NCI-H82 treated with DMSO at 0.1 percent for 48 hours (cell line): ENCODE data around the gene SPINK5.
A peak's percentile ranks its signal among the peaks of the same experiment; 100 is the strongest.

Experiments used
- DNase-seq: peaks from one replicate; lab custom pipeline; 2025; ENCODE audit not compliant: unreplicated experiment; lab: John Stamatoyannopoulos, UW

SPINK5 gene

DNA sequence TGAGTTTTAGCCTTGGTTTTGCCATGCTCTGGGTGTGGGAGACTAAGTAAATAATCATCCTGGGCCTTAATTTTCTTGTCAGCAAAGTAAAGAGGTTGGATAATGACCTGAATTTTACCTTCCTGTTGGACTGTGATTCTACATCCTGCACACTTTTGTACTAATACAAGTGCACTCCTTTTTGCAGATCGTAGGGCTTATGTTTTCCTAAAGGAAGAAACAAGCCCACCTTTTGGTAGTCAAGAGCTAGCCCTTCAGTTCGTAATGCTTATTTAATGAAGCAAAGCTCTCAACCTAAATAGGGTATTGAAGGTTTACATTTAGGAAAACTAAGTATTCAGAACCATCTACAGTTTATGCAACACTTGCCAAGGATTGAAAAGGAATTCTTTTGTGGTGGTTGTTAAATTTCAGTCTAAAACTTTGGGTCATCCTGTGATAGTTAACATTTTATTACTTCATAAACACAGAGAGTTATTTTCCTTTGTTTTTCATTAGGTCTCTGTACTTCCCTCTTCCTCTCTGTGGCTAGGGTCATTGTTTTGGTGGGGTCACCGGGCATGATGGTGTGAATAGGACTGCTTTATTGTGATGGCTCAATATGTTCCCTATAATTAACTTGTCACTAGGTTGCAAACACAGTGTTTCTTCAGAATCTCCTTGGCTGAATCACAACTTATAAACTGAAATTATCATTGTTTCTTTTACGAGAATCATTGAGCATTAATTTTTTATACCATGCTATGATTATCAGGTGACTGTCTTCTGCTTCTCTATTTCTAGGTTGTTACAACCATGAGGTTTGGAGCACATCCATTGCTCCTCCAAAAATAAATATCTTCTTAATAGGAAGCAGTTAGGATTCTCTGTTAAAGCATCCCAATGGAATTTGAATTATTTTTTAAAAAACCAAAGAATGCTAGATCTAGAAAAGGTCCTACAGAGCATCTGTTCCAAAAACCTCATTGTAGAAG, 28.5 kb downstream of the SPINK5 start:
- no peak for DNase-seq

DNA sequence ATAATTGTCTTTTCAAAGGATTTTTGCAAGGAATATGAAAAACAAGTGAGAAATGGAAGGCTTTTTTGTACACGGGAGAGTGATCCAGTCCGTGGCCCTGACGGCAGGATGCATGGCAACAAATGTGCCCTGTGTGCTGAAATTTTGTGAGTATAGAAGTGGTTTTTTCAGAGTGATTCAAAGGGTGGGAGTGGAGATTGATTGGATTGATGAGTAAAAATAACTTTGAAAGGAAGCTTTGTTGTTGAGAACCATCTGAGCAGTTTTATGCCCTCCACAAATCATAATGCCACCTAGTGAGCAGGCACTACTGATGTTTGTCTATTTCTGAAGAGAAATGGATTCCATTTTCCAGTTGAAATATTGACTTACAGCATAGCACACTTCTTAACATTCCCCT, 30.6 kb downstream of the SPINK5 start:
- DNase-seq: no peak

DNA sequence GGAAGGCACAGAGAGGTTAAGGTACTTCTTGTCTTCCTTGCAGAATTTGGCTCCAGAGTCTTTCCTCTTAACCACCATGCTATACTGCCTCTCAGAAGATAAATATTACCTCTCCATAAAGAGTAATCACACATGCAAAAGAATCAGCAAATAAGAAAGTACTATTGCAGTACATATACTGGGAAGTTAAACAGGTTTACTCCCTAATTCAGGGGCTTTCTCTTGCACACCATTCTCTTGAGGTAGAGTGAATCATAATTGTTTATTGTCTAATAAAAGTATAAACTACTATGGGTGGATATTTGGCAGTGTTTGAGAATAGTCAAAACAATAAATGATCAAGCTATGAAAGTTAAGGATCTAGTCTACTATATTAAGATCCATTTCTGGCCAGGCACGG, 40.4 kb downstream of the SPINK5 start:
- DNase-seq: no peak

DNA sequence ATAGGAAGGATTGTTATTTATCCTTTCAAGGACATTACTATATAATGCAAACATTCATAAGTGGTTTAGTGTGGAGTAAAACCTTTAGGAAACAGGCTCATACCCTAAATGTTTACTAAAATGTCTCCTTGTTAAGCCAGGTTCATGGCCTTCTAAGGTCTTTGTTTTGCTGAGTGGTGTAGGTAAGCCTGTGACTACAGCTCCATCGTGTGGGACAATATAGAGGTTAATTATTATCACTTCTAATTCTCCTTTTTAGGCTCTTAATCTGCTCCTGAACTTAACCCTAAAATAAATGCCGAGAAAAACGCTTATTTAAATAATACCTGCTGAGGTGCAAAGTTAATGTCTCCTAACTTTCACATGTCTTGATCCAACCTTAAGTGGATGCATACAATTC, 43.8 kb downstream of the SPINK5 start:
- DNase-seq: peak; percentile 17

DNA sequence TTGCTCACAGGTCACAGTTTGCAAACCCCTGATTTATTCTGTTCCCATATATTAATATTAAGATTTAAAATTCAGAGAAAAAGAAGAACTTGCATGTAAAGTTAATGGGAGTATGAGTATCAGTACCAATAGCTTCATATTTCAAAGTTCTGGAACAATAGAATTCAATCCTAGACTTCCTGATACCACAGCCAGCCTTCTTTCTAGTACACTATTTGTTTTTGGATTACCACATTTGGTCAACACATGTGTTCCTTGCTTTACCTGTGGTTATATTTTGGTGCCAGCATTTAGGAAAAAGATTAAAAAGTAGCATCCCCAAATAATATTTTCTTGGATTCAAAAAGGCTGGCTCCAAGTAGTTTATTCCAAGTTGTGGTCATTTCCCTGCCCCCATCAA, 49.5 kb downstream of the SPINK5 start:
- no peak for DNase-seq

DNA sequence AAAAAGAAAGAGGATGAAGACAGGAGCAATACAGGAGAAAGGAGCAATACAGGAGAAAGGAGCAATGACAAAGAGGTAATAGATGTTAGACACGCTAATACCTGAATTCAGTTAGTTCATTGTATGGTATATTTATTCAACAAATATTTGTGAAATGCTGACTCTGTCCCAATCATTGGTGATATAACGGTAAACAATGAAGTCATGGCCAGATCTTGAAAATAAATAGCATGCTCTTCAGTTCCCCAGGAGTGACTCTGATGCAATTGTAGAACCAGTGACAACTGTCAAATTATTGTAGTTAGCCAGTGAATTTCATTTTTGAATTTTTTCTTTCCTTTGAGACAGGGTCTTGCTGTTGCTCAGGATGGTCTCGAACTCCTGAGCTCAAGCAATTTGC, 56.5 kb downstream of the SPINK5 start:
- DNase-seq: no peak

DNA sequence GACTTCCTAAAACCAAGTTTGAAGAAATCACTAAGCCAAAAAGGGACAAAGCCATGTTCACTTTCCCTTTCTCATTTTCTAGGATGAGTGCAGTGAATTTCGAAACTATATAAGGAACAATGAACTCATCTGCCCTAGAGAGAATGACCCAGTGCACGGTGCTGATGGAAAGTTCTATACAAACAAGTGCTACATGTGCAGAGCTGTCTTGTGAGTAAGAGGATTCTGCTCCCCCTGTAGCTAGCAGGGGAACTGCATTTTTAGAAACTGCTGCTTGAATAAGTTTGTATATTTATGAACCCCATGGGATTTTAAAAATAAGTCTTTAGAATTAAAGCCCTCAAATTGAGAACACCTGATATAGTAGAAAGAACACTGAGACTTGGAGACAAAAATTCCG, 61.9 kb downstream of the SPINK5 start:
- no peak for DNase-seq

DNA sequence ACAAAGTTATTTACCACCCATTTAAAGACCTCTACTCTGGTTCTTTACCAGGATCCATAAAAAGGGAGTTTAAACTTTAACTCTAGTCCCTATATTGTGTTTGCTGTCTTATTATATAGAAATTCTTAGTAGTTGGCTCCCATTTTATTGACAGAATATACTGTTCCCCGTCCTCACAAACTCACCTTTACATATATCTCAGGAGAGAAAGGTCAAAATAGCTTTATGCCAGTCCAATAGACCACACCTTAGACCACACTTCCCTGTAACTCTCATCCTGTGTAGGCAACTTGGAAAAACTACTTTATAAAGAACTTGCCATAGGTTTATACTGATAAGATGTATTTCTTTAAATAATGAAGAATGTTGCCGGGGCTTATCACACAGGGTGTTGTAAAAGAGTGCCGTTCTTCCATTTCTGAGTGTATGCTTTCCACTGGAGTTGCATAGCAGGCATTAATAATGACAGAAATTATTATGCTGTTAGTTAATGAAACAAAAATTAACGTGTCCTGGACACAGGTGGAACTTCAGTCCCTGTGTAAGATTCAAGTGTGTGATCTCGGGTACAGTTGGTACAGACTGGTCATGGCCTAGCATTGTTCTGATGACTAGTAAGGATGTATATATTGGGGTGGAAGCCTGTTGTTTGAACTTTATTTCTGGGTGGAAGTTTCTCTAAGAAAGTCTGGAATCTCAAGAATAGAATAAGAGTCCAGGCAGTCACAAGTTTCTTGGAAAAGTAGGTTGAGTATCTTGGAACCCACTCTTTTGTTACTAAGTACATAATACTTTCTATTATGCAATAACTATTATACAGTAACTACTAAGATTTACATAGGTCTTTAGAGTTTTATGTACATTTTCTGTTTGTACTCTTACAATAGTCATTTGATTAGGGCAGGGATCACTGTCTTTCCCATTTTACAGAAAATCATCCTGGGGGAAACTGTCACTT, 71.6 kb downstream of the SPINK5 start:
- no peak for DNase-seq

DNA sequence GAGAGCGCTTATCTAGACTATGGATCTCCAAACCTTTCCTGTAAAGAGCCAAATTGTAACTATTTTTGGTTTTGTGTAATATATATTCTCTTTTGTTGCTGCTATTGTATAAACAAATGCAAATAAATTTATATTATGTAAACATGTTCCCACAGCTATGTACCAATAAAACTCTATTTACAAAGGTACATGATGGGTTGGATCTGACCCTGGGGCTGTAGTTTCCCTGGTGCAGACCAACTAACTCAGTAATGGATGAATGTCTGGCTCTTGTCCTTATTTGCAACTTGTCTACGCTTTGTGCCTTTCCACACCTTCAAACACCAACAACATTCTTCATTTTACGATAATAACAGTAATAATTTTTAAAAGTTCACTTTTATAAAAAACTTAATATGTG, 77.1 kb downstream of the SPINK5 start:
- DNase-seq: no peak

DNA sequence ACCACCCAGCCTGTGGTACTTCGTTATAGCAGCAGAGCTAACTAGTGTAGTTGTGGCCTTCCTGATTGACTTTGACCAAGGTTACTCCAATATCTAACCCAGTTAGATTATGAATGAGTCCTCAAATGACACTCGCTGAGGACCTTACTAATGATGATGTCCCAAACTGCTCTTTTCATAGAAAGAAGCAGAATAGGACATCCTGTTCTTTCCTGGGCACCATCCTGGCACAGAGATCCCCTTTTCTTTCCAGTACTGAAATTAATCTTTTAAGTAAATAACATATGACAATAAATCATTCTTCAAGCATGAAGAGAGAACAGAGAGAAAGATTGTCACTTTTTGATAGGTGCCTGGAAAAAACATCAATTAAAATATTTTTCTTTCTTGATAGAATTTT, 77.9 kb downstream of the SPINK5 start:
- DNase-seq: no peak

DNA sequence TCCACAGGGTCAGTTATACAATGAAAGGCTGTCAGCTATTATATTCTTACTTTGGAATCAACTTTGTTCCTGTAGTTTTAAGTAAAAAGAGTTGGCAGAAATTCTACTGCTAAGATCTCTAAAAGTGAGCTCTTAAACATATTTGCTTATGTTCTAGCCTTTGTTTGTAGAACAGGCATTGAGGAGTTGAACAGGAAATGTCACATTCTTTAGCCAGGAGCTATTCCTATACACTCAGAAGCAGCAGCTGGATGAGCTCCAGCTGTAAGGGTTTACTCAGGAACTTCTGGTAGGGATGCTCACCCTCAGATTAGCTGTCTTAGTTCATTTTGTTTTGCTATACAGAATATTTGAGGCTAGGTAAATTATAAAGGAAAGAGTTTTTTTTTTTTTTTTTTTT, 82.1 kb downstream of the SPINK5 start:
- DNase-seq: no peak

DNA sequence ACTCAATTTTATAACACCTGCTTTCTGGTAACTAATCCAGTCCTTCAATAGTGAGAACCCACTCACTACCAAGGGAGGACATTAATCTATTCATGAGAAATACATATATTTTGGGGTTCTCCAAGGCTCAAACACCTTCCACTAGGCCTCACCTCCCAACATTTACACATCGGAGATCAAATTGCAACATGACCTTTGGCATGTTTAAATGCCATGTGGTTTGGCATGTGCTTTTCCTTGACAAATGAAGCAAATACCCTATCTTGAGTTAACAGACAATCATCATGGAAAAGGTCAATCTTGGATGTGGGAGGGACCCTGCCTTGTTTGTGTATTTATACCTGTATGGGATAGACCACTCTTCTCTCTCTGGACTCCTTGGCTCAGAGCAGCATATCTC, 82.7 kb downstream of the SPINK5 start:
- no peak for DNase-seq

DNA sequence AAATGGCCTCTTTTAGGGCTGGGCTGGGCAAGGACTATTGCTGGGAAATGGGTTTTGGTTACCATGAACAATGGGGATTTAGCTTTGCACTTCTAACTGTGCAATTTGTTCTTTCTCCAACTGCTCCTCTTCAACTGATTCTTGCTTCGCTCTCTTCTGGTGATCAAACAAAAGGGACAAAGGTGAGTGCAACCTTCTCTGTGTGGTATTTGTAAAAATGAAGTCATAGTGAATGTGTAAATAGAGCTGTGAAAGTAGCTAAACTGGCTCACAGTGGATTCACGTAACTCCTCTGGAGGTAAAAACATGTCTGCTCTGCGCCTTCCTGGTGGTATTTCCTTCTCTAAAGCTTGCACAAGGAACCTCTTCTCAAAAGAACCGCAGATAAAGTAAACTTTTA, 83.6 kb downstream of the SPINK5 start:
- DNase-seq: no peak

DNA sequence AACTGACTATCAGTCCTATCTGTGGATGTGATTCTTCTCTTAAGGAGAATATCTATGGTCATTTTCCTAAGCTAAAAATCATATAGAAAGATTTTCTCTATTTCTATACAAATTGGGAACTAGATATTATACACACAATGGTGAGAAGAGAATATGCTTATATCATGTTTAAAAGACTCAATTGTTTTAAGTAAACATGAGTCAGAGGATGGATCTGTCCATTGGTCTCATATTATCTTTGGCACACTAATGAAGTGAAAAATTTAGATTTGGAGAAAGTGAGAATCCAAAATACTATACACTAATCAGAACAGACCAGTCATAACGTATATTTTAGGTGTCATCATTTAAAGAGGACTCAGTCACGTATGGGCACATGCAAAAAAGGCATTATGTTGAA, 88.1 kb downstream of the SPINK5 start:
- DNase-seq: no peak

DNA sequence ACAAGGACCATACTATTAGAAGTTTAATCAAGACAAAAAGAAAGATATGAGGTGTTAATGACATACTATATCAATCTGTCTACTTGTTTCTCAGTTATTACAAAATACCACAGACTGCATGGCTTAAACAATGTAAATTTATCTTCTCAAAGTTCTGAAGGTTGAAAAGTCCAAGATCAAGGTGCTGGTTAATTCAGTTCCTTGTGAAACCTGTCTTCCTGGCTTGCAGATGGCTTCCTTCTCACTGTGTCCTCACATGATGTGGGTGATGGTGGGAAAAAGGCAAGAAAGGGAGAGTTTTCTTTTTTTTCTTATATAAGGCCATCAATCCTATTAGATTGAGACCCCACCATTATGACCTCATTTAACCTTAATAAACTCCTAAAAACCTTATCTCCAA, 89.0 kb downstream of the SPINK5 start:
- no peak for DNase-seq

DNA sequence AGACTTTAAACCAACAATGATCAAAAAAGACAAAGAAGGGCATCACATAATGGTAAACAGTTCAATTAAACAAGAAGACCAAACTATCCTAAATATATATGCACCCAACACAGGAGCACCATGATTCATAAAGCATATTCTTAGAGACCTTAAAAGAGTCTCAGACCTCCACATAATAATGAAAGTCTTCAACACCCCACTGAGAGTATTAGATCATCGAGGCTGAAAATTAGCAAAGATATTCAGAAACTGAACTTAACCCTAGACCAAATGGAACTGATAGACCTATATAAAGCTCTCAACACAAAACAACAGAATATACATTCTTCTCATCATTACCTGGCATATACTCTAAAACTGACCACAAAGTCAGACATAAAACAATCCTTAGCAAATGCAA, 92.8 kb downstream of the SPINK5 start:
- DNase-seq: no peak

DNA sequence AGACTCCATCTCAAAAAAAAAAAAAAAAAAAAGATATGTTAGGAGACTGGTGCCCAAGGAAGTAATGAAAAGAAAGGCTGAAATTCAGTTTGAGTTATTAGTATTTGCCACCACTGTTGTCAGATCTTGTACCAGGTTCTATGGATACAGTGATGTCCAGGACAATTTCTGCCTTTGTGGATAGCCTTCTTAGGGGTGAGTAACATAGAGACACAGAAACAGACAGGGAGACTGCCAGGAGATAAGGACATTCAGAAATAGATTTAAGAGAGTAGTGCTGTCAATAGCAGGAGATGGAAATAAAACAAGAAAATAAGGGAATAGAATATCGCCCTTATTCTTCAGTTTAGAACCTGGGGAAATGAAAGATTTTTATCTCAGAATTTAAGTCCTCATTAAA, 98.3 kb downstream of the SPINK5 start:
- DNase-seq: no peak

DNA sequence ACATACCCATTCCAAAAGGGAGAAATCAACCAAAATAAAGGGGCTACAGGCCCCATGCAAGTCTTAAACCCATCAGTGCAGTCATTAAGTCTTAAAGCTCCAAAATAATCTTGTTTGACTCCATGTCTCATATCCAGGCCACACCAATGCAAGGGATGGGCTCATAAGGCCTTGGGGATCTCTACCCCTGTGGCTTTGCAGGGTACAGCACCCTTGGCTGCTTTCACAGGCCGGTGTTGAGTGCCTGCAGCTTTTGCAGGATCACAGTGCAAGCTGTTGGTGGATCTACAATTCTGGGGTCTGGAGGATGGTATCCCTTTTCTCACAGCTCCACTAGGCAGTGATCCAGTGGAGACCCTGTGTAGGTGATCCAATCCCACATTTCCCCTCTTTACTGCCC, 99.6 kb downstream of the SPINK5 start:
- DNase-seq: no peak

DNA sequence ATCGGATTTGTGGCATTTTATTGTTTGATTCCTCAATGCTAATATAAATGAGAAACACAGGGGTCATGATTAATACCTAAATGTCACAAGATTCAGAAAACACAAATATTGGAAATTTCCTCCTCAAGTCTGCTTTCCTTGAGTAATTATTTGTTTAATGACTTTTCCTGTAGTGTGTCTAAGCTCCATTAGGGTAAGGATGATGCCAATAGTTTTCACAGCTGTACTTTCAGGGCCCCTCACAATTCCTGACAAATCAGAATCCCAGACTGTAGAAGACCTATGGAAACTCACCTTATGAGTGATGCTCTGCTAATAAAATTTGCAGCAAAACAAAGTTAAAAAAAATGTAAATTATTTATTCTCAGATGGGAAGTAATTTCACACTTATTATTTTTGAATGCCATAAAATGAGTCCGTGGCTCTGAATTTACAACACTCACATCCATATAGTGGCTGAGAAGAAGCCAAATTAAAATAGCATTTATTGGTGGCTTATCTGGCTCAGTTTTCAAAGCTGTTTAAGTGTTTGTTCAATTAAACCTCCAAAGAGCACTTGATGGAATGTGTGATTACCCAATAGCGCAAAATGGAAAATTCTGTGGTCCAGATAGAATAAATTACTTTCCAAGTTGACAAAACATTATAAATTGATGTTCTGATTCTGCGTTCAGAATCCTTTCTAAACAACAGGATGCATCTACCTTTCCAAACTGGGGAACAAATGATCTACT, 102.9 kb downstream of the SPINK5 start:
- DNase-seq: no peak

DNA sequence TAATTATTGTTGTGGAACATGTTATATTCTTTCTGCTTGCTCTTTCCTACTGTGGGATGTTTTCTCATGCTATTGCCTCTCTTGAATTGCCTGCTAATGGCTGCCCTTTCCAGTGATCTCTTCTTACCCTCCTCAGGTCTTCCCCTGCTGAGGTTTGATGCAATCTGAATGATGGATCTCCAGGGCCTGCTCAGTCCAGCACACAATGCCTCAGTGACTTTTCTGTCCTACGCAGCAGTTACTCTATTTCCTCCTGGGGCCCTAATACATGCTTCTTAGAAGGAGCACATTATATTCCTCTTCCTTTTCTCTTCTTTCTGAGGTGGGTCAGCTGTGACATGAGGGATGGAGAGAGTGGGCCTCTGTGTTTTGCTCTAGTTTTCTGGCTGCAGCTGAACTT, 104.5 kb downstream of the SPINK5 start, which contains the start of gene SPINK14:
Gene SPINK14, plus strand, starts transcription at position 301 of the 400 bp plus-strand sequence. CDS start 1,187 bp downstream, outside the sequence.
- DNase-seq: no peak

DNA sequence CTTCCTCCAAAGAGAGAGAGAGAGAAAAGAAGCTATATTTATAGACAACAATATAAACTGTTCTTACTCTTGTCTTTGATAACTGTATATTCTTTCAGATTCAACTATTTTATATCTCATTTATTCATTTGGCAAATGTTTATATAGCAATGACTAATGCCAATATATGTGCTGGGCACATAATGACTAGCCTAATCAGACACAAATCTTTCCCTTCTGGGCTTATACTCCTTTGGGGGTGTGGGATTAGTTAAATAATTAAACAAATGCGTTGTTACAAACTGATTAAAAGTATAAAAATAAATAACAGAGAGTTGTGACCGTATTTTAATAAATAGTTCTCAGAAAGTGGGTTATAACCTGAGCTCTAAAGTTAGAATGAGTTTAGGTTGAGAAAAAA, 108.6 kb downstream of the SPINK5 start:
- no peak for DNase-seq
